Embryonic facial prominence (tissue), 1 donor: ENCODE data around the gene ZNF317.
"Not testable (repeated sequence)": the region's sequence is repeated elsewhere in the genome, so short reads cannot be mapped to it uniquely, and the experiment has no call there.

ENCODE experiments used
- DNase-seq: peaks from one replicate; pipeline ENCODE4 v3.0.0-alpha.2; 2016; ENCODE audit errors: extremely low spot score

The ZNF317 gene

GRCh38 chr19:9175326-9175725, 35.1 kb downstream of the ZNF317 start:
- no peak for DNase-seq

GRCh38 chr19:9178901-9179300, 38.7 kb downstream of the ZNF317 start, which contains the start of gene OR7D2:
TSS of gene OR7D2 (plus strand) at chr19:9178979. CDS start at chr19:9185782, 6,803 bp downstream.
- no peak for DNase-seq

GRCh38 chr19:9183000-9183399, 42.8 kb downstream of the ZNF317 start:
- DNase-seq: no peak

- DNase-seq: no peak
Observed at GRCh38 chr19:9187191-9187590, 47.0 kb downstream of the ZNF317 start.

GRCh38 chr19:9189535-9189934, 49.3 kb downstream of the ZNF317 start:
- no peak for DNase-seq

- not testable (repeated sequence) for DNase-seq
Observed at GRCh38 chr19:9198044-9198443, 57.8 kb downstream of the ZNF317 start.

- no peak for DNase-seq
Observed at GRCh38 chr19:9205501-9206113, 65.4 kb downstream of the ZNF317 start.
